K562 (cell line): ENCODE results near the gene EFHC1. TPM values are rescaled to one million over a fixed set of nuclear protein-coding genes. Genes with fewer than 3 reads are reported as not detected.

ENCODE experiments used
- ATAC-seq: fragments of 200-7000 bp; cut with Tn5 transposase; 3 replicates; pipeline ENCODE4 v1.9.1; 2020; ENCODE audit warnings: moderate library complexity
- BruUV-seq: library from RNA; stranded (reverse); fragments of 400-500 nt; replicated peaks from 2 replicates; lab custom pipeline; 2021; lab: Mats Ljungman, UMichigan
- CTCF ChIA-PET: fragments of 300-600 bp; formaldehyde crosslinking; extraction: SDS; loops from one replicate; lab custom pipeline; 2021; ENCODE audit warnings: low intra/inter-chr PET ratio; lab: Yijun Ruan, JAX
- POLR2A ChIA-PET: fragments of 300-600, 350-650 bp; sonication (Branson Sonifier 250); formaldehyde crosslinking; extraction: SDS; loops from one replicate; lab custom pipeline; 2021; ENCODE audit warnings: antibody characterized with exemption, inconsistent platforms; lab: Yijun Ruan, JAX
- DNase-seq, 4 experiments: peaks; one replicate each; pipeline versions ENCODE4 v3.0.0 to v3.0.0-alpha.2; 2011 to 2018; ENCODE audit warnings: low spot score in 3 of 4, mixed read lengths in 3 of 4; ENCODE audit errors: extremely low read depth in 1 of 4
- FAIRE-seq: peaks from 2 replicates; lab custom pipeline; 2011; peaks lifted over from hg19 to GRCh38; lab: Jason Lieb, UNC
- H2AFZ ChIP-seq: 2 replicates; pipeline ENCODE4 v1.6.0; 2011; ENCODE audit warnings: low read depth, low read length, control low read depth, inconsistent platforms
- H3K27ac ChIP-seq: fragments of 200-600 bp; 3 replicates; pipeline ENCODE4 v1.8.0; 2011; ENCODE audit warnings: low read depth, mild to moderate bottlenecking, control low read depth, inconsistent platforms, low read length, moderate library complexity, mixed read lengths; ENCODE audit errors: extremely low read depth
- H3K27me3 ChIP-seq, 2 experiments: fragments of 300-600 bp in 1 of 2; 2 replicates in 1 of 2; 3 replicates in 1 of 2; pipeline versions ENCODE4 v1.6.0 to v1.8.0; 2011; ENCODE audit warnings: inconsistent platforms in 2 of 2, low read length in 2 of 2, mild to moderate bottlenecking in 1 of 2, mixed read lengths in 1 of 2, moderate library complexity in 1 of 2; ENCODE audit not compliant: control insufficient read depth in 2 of 2, insufficient read depth in 2 of 2
- H3K36me3 ChIP-seq: fragments of 300-600 bp; 3 replicates; pipeline ENCODE4 v1.8.0; 2011; ENCODE audit warnings: mild to moderate bottlenecking, low read length, inconsistent platforms; ENCODE audit not compliant: control insufficient read depth, insufficient read depth
- H3K4me1 ChIP-seq, 2 experiments: fragments of 200-600 bp in 1 of 2; replicated peaks in 1 of 2; 2 replicates in 1 of 2; 3 replicates in 1 of 2; pipeline versions ENCODE4 v1.5.1 to v1.8.0; 2011; ENCODE audit warnings: inconsistent platforms in 2 of 2, low read length in 2 of 2, mild to moderate bottlenecking in 1 of 2, mixed read lengths in 1 of 2, moderate library complexity in 1 of 2; ENCODE audit not compliant: control insufficient read depth in 2 of 2, insufficient read depth in 2 of 2
- H3K4me2 ChIP-seq: 2 replicates; pipeline ENCODE4 v1.6.1; 2011; ENCODE audit warnings: low read length, control low read depth, inconsistent platforms, mixed read lengths; ENCODE audit not compliant: insufficient read depth
- H3K4me3 ChIP-seq: fragments of 200-600 bp; sonication (generic), shearing (Covaris generic); 2 replicates; pipeline ENCODE4 v1.5.1; 2016; ENCODE audit warnings: control low read depth, inconsistent platforms
- H3K79me2 ChIP-seq: fragments of 200-600 bp; 3 replicates; pipeline ENCODE4 v1.8.0; 2011; ENCODE audit warnings: low read length, inconsistent platforms; ENCODE audit not compliant: control insufficient read depth, insufficient read depth
- H3K9ac ChIP-seq, 2 experiments: 2 replicates each; pipeline versions ENCODE4 v1.6.0 to v1.6.1; 2011; ENCODE audit warnings: low read depth in 2 of 2, low read length in 2 of 2, control low read depth in 1 of 2, inconsistent platforms in 1 of 2, mild to moderate bottlenecking in 1 of 2, mixed read lengths in 1 of 2; ENCODE audit not compliant: insufficient read depth in 1 of 2
- H3K9me1 ChIP-seq: one replicate; pipeline ENCODE4 v1.6.0; 2011; ENCODE audit warnings: inconsistent platforms, mild to moderate bottlenecking, low read length, moderate library complexity; ENCODE audit not compliant: control insufficient read depth, insufficient read depth
- H3K9me3 ChIP-seq: replicated peaks from 2 replicates; pipeline ENCODE4 v1.5.1; 2011; ENCODE audit warnings: low read depth, low read length, inconsistent platforms; ENCODE audit not compliant: control insufficient read depth, insufficient read depth
- H4K20me1 ChIP-seq: replicated peaks from 2 replicates; pipeline ENCODE4 v1.6.1; 2011; ENCODE audit warnings: low read length, inconsistent platforms, mixed read lengths; ENCODE audit not compliant: control insufficient read depth, insufficient read depth
- BHLHE40 ChIP-seq: IDR thresholded peaks from 2 replicates; pipeline ENCODE4 v1.6.1; 2011; ENCODE audit warnings: low read length, improper control_type of control experiment
- CBX3 ChIP-seq, 2 experiments: IDR thresholded peaks; 1 replicate in 1 of 2; 2 replicates in 1 of 2; pipeline ENCODE4 v1.6.1; 2012; ENCODE audit warnings: inconsistent platforms in 2 of 2, low read length in 2 of 2, borderline replicate concordance in 1 of 2, control low read depth in 1 of 2
- ETV5 ChIP-seq: sonication (generic); formaldehyde crosslinking; IDR thresholded peaks from 2 replicates; pipeline ENCODE4 v1.4.0; 2020; ENCODE audit warnings: low read depth, mild to moderate bottlenecking, missing genetic modification reagents
- JUND ChIP-seq, 2 experiments: IDR thresholded peaks; 2 replicates in 1 of 2; 3 replicates in 1 of 2; pipeline ENCODE4 v1.6.1; 2011; ENCODE audit warnings: borderline replicate concordance in 2 of 2, low read depth in 2 of 2, low read length in 2 of 2, improper control_type of control experiment in 1 of 2, missing biosample characterization in 1 of 2, missing genetic modification characterization in 1 of 2, missing genetic modification reagents in 1 of 2
- MTA1 ChIP-seq: fragments of 450-650 bp; IDR thresholded peaks from 2 replicates; pipeline ENCODE4 v1.6.1; 2017; ENCODE audit warnings: borderline replicate concordance
- MYC ChIP-seq, 2 experiments: fragments of 250-450 bp in 1 of 2; sonication (Bioruptor Pico) in 1 of 2; IDR thresholded peaks; 2 replicates each; pipeline versions ENCODE4 v1.5.1 to v1.6.1; 2012 to 2021; ENCODE audit warnings: low read depth in 2 of 2, borderline replicate concordance in 1 of 2, improper control_type of control experiment in 1 of 2, low read length in 1 of 2, mild to moderate bottlenecking in 1 of 2, moderate library complexity in 1 of 2
- NCOR1 ChIP-seq: fragments of 450-650 bp; IDR thresholded peaks from 2 replicates; pipeline ENCODE4 v1.6.1; 2016; ENCODE audit warnings: mild to moderate bottlenecking, moderate library complexity
- NRF1 ChIP-seq, 2 experiments: fragments of 450-650 bp; IDR thresholded peaks in 1 of 2; conservative IDR thresholded peaks in 1 of 2; 2 replicates each; pipeline ENCODE4 v1.6.1; 2014; ENCODE audit warnings: mild to moderate bottlenecking in 2 of 2
- SMAD2 ChIP-seq: fragments of 150-350 bp; IDR thresholded peaks from 2 replicates; pipeline ENCODE4 v1.6.1; 2014; ENCODE audit warnings: low read depth, mild to moderate bottlenecking, low read length
- TCFL5 ChIP-seq: fragments of 250-450 bp; sonication (Bioruptor Pico); conservative IDR thresholded peaks from 2 replicates; pipeline ENCODE4 v1.6.1; 2021; ENCODE audit warnings: mild to moderate bottlenecking, moderate library complexity, matching md5 sums
- ZEB2 ChIP-seq: fragments of 450-650 bp; IDR thresholded peaks from 2 replicates; pipeline ENCODE4 v1.6.1; 2016
- ZNF174 ChIP-seq: fragments of 250-450 bp; sonication (Bioruptor Pico); IDR thresholded peaks from 2 replicates; pipeline ENCODE4 v1.4.0; 2020; ENCODE audit warnings: mild to moderate bottlenecking
- ZNF785 ChIP-seq: fragments of 250-450 bp; sonication (Bioruptor Pico); IDR thresholded peaks from 2 replicates; pipeline ENCODE4 v1.4.0; 2020; ENCODE audit warnings: mild to moderate bottlenecking
- WGBS: fragments of 100-300 bp; shearing (Covaris generic); methylation state at CpG from one replicate; pipeline ENCODE4 v1.1.6; 2016; ENCODE audit warnings: low coverage, mixed read lengths; ENCODE audit not compliant: insufficient coverage; ENCODE audit errors: missing lambda C conversion rate; 5-methylcytosine and 5-hydroxymethylcytosine counted together
- in situ Hi-C: fragments of 300-500 bp; cut with MboI; formaldehyde crosslinking; loops from 4 replicates; pipeline ENCODE4 v1.15.0; 2018; ENCODE audit warnings: inconsistent platforms, mixed read lengths
- intact Hi-C: fragments of 100-400 bp; cut with micrococcal nuclease; formaldehyde crosslinking; loops from 2 replicates; pipeline ENCODE4 v1.14.2; 2022
- polyA plus RNA-seq, 8 experiments: library from polyadenylated mRNA; depleted of rRNA in 4 of 8; stranded (reverse) in 5 of 8; unstranded in 3 of 8; fragments of >200 nt; fragmentation: Nextera tagmentation in 2 of 8; fragmentation: Illumina TruSeq in 1 of 8; extraction: Ambion mirVana in 2 of 8; extraction: Trizol in 1 of 8; gene quantifications; 2 replicates each; pipeline versions ENCODE4 v1.2.1 to v1.2.3, GENCODE V29; 2011 to 2014; ENCODE audit warnings: inconsistent platforms in 1 of 8, missing spikeins in 1 of 8
- total RNA-seq, 7 experiments: library from RNA; depleted of rRNA in 6 of 7; stranded (reverse); fragments of >200 nt in 6 of 7; fragmentation: Illumina TruSeq in 2 of 7; extraction: Trizol in 2 of 7; gene quantifications; 2 replicates each; pipeline versions ENCODE4 v1.2.1 to v1.2.3, GENCODE V29; 2011 to 2021; ENCODE audit warnings: low replicate concordance in 1 of 7
- TF ChIP-seq, protein P1 (sequence below): fragments of 450-650 bp; IDR thresholded peaks from 2 replicates; pipeline ENCODE4 v1.6.1; 2016; ENCODE audit warnings: low read depth

The EFHC1 gene
- total and polyA plus RNA-seq, 9 of the 15 experiments (the other 6 are each of a cell fraction or from before 2014, with no cell fraction given) = 9.5 to 31.0 (median 14.9) TPM

DNA sequence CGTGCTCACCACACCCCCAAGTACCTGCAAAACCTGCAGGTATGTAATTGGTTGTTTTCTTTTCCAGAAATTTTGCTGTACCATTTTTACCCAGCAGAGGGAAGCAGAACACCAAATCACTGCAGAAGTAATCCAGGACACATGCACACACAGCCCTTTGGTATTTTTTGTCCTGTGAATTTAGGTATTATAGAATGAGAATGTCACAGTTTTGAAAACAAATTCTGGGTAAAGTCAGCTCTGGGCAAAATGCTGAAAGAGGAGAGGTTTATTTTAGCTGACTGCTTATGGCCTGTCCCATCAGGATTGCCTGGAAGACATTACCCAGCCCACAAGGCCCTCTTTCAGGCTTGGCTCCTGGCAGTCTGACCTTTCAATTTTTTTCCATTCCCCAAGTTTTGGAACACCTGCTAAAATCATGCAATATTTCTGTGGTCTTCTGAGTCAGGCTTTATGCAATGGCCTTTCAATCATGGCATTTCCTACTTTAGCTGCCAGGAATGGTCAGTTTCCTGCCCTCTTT is 3.5 kb upstream of the EFHC1 start:
- Histone ChIP-seq H3K79me2 (peaks cover 6% of the 10 kb centered on the region; the same call in 2 of the 3 replicates), H3K9ac (no peak overlapping the region), H3K4me1 (peaks cover 24 to 30% of the 10 kb centered on the region in 2 experiments), H3K36me3 (no peaks in the 10 kb centered on the region), H3K9me1 (no peaks in the 10 kb centered on the region), H3K4me2 (no peak overlapping the region), H3K4me3 (no peak overlapping the region), H2AFZ (no peak overlapping the region), H3K9me3 (no peaks in the 10 kb centered on the region), H3K27me3 (no peaks in the 10 kb centered on the region; a peak in 2 of 5 replicates), H3K27ac (no peak overlapping the region), H4K20me1 (no peaks in the 10 kb centered on the region)
- ChIA-PET CTCF (interaction anchor here (1.0 to 4.8 kb wide), 6 partner anchors 89 to 281 kb away, joined by 3 to 74 read pairs (median 8); no protein-coding TSS in a partner anchor), POLR2A (interaction anchor here (1.0 kb wide), 1 partner anchor 249 kb away, joined by 3 read pairs; no protein-coding TSS in a partner anchor)
- peak; percentile 56 to 75 (median 61) for DNase-seq
- FAIRE-seq = peak; percentile 90
- in situ Hi-C loops (loop anchor here (5.0 to 25.0 kb wide), 3 partner anchors 181 to 1071 kb away; no protein-coding TSS in a partner anchor), intact Hi-C loops (loop anchor here (1.0 to 10.0 kb wide), 8 partner anchors 88 to 1068 kb away; partner anchors contain the start of genes GSTA4 and TRAM2)
- 0% methylated on average over 1 of the region's 1 CpG for WGBS
- no TSS peak for BruUV-seq
- ATAC-seq = peak; percentile 36
- TF ChIP-seq, protein P1, sequence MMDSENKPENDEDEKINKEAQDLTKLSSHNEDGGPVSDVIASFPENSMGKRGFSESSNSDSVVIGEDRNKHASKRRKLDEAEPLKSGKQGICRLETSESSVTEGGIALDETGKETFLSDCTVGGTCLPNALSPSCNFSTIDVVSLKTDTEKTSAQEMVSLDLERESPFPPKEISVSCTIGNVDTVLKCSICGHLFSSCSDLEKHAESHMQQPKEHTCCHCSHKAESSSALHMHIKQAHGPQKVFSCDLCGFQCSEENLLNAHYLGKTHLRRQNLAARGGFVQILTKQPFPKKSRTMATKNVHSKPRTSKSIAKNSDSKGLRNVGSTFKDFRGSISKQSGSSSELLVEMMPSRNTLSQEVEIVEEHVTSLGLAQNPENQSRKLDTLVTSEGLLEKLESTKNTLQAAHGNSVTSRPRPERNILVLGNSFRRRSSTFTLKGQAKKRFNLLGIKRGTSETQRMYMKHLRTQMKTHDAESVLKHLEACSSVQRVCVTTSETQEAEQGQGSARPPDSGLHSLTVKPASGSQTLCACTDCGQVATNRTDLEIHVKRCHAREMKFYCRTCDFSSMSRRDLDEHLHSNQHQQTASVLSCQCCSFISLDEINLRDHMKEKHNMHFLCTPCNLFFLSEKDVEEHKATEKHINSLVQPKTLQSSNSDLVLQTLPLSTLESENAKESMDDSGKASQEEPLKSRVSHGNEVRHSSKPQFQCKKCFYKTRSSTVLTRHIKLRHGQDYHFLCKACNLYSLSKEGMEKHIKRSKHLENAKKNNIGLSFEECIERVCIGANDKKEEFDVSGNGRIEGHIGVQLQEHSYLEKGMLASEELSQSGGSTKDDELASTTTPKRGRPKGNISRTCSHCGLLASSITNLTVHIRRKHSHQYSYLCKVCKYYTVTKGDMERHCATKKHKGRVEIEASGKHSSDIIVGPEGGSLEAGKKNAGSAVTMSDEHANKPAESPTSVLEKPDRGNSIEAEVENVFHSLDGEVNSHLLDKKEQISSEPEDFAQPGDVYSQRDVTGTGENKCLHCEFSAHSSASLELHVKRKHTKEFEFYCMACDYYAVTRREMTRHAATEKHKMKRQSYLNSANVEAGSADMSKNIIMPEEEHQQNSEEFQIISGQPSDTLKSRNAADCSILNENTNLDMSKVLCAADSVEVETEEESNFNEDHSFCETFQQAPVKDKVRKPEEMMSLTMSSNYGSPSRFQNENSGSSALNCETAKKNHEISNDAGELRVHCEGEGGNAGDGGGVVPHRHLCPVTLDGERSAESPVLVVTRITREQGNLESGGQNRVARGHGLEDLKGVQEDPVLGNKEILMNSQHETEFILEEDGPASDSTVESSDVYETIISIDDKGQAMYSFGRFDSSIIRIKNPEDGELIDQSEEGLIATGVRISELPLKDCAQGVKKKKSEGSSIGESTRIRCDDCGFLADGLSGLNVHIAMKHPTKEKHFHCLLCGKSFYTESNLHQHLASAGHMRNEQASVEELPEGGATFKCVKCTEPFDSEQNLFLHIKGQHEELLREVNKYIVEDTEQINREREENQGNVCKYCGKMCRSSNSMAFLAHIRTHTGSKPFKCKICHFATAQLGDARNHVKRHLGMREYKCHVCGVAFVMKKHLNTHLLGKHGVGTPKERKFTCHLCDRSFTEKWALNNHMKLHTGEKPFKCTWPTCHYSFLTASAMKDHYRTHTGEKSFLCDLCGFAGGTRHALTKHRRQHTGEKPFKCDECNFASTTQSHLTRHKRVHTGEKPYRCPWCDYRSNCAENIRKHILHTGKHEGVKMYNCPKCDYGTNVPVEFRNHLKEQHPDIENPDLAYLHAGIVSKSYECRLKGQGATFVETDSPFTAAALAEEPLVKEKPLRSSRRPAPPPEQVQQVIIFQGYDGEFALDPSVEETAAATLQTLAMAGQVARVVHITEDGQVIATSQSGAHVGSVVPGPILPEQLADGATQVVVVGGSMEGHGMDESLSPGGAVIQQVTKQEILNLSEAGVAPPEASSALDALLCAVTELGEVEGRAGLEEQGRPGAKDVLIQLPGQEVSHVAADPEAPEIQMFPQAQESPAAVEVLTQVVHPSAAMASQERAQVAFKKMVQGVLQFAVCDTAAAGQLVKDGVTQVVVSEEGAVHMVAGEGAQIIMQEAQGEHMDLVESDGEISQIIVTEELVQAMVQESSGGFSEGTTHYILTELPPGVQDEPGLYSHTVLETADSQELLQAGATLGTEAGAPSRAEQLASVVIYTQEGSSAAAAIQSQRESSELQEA = no peak
- TF ChIP-seq ZNF785 (CRISPR knock-in tag) (no peak), NRF1 (conservative IDR thresholded peaks at IDR 0.05 in 1 of 2, IDR thresholded peaks at IDR 0.05 in 1 of 2) (no peak), BHLHE40 (peak; percentile 72), TCFL5 (CRISPR knock-in tag) (no peak), CBX3 (IDR thresholded peaks at IDR 0.05; ENCODE audit: borderline replicate concordance in 1 of 2, low read length in 2 of 2) (no peak), MYC (IDR thresholded peaks at IDR 0.05; ENCODE audit: low read depth, low read length) (peak; percentile 67), MYC (CRISPR knock-in tag; IDR thresholded peaks at IDR 0.05; ENCODE audit: borderline replicate concordance, low read depth) (no peak), SMAD2 (no peak), ETV5 (no peak), ZEB2 (0 out of 2 replicates have a peak, but pooled peaks have one; percentile 0), NCOR1 (0 out of 2 replicates have a peak, but pooled peaks have one; percentile 10), JUND (IDR thresholded peaks at IDR 0.05; ENCODE audit: borderline replicate concordance, low read depth, low read length) (peak; percentile 50; the same call in 1 of the 2 replicates), JUND (tag; IDR thresholded peaks at IDR 0.05; ENCODE audit: borderline replicate concordance, low read depth, low read length) (no peak), ZNF174 (no peak), MTA1 (no peak)
